B cell (primary cell): ENCODE measurements around the gene BACH2.

Experiments
- CTCF ChIP-seq: fragments of 200-600 bp; IDR thresholded peaks from one replicate; pipeline ENCODE4 v1.8.0; 2022; ENCODE audit warnings: antibody characterized with exemption, mild to moderate bottlenecking
- EZH2 ChIP-seq: IDR thresholded peaks from 2 replicates; pipeline ENCODE4 v1.6.1; 2012; ENCODE audit warnings: borderline replicate concordance, low read depth, mild to moderate bottlenecking, moderate library complexity, low read length; ENCODE audit not compliant: insufficient read depth, poor library complexity, severe bottlenecking

- no peak for TF ChIP-seq CTCF
- no peak for TF ChIP-seq EZH2
These were observed 344.5 kb downstream of the BACH2 start for GRCh38 chr6:89952105-89952671.
